HepG2 (cell line): ENCODE results near the gene LAMA5.

Experiments used
- CTCF ChIP-seq: sonication (generic); formaldehyde crosslinking; IDR thresholded peaks from 2 replicates; pipeline ENCODE4 v1.5.0; 2020; ENCODE audit warnings: mild to moderate bottlenecking, missing genetic modification reagents, moderate library complexity
- DPF2 ChIP-seq: sonication (generic); formaldehyde crosslinking; IDR thresholded peaks from 2 replicates; pipeline ENCODE4 v1.4.0; 2020; ENCODE audit warnings: mild to moderate bottlenecking, low read depth, missing genetic modification reagents, borderline replicate concordance
- TF ChIP-seq, protein P1 (sequence below): sonication (generic); formaldehyde crosslinking; IDR thresholded peaks from 2 replicates; pipeline ENCODE4 v1.5.1; 2020; ENCODE audit warnings: missing genetic modification reagents, mild to moderate bottlenecking, borderline replicate concordance

- no peak for TF ChIP-seq CTCF (CRISPR knock-in tag)
- TF ChIP-seq, protein P1, sequence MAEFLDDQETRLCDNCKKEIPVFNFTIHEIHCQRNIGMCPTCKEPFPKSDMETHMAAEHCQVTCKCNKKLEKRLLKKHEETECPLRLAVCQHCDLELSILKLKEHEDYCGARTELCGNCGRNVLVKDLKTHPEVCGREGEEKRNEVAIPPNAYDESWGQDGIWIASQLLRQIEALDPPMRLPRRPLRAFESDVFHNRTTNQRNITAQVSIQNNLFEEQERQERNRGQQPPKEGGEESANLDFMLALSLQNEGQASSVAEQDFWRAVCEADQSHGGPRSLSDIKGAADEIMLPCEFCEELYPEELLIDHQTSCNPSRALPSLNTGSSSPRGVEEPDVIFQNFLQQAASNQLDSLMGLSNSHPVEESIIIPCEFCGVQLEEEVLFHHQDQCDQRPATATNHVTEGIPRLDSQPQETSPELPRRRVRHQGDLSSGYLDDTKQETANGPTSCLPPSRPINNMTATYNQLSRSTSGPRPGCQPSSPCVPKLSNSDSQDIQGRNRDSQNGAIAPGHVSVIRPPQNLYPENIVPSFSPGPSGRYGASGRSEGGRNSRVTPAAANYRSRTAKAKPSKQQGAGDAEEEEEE (CRISPR knock-in tag), result no peak
- no peak for TF ChIP-seq DPF2 (CRISPR knock-in tag)
Observed at GRCh38 chr20:62320581-62321354, 46.3 kb downstream of the LAMA5 start.
